GM21447 (cell line): ENCODE measurements around the gene PDZD7.
"Not testable (repeated sequence)": the region's sequence is repeated elsewhere in the genome, so short reads cannot be mapped to it uniquely, and the experiment has no call there.

Experiments
- ATAC-seq: cut with Tn5 transposase; IDR thresholded peaks from one replicate; pipeline ENCODE4 v1.9.1; 2021; ENCODE audit not compliant: unreplicated experiment

The PDZD7 gene

DNA sequence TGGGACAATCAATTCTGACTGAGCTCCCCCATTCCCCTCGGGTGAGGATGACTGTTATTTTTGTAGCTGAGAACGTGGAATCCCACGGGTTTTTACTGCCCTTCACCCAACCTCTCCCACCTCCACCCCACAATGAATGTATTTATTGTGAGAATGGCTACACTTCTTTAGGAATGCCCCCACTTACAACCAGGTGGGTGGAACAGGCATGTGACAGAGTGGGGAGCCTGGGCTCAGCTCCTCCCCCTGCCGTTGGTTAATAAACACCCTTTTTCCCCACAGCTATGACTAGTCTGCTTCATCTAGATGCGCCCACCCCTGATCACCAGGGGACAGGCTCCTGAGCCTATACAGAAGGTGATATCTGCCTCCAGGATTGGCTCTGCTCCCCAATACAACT, 45.6 kb downstream of the PDZD7 start:
- ATAC-seq, result no peak

- no peak for ATAC-seq
Observed at GRCh38 chr10:100984672-100985177, 46.2 kb downstream of the PDZD7 start.

- no peak for ATAC-seq
Observed at GRCh38 chr10:100983868-100984671, 46.9 kb downstream of the PDZD7 start.

GRCh38 chr10:100982916-100983830, 47.8 kb downstream of the PDZD7 start:
- no peak for ATAC-seq

GRCh38 chr10:100981178-100981772, 49.7 kb downstream of the PDZD7 start:
- ATAC-seq, result no peak

- ATAC-seq, result no peak
Observed at GRCh38 chr10:100980711-100981110, 50.2 kb downstream of the PDZD7 start.

DNA sequence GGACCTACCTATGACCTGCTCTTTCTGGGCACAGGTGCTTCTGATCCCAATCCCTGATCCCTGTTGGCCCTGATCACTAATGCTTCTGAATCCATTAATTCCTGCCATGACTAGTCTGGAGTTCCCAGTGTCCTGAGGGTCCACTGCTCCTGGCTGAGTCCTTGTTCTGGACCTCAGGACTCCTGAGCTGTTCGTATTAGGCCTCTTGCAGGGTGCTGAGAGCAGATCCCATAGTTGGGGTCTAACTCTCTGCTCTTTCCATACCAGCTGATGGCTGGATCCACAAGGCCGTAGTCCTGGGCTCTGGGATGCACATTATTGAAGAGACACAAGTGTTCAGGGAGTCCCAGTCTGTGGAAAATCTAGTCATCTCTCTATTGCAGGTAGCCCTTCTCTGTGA, 50.6 kb downstream of the PDZD7 start:
- no peak for ATAC-seq

DNA sequence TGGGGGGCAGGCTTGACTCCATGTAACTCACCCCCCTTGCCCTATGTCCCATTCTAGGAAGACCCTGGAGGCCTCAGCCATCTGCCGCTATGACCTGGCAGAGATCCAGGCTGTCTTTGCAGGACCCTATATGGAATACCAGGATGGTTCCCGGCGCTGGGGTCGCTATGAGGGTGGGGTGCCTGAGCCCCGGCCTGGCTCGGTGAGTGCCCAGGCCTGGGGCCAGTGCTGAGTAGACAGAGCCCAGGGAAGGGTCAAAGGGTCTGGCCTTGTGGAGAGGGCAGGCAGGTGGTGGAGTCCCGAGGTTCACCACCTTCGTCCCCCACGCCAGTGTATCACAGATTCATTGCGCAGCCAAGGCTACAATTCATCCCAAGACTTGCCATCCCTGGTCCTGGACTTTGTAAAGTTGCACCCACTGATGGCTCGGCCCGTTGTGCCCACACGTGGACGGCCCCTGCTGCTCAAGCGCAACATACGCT, 51.1 kb downstream of the PDZD7 start:
- no peak for ATAC-seq

DNA sequence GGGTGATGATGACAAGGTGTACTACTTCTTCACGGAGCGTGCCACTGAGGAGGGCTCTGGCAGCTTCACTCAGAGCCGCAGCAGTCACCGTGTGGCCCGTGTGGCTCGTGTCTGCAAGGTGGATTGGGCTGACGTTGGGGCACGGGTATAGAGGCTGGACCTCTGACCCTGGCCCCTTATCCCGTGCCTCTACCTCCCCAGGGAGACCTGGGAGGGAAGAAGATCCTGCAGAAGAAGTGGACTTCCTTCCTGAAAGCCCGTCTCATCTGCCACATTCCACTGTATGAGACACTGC, 52.1 kb downstream of the PDZD7 start:
- ATAC-seq, result no peak

DNA sequence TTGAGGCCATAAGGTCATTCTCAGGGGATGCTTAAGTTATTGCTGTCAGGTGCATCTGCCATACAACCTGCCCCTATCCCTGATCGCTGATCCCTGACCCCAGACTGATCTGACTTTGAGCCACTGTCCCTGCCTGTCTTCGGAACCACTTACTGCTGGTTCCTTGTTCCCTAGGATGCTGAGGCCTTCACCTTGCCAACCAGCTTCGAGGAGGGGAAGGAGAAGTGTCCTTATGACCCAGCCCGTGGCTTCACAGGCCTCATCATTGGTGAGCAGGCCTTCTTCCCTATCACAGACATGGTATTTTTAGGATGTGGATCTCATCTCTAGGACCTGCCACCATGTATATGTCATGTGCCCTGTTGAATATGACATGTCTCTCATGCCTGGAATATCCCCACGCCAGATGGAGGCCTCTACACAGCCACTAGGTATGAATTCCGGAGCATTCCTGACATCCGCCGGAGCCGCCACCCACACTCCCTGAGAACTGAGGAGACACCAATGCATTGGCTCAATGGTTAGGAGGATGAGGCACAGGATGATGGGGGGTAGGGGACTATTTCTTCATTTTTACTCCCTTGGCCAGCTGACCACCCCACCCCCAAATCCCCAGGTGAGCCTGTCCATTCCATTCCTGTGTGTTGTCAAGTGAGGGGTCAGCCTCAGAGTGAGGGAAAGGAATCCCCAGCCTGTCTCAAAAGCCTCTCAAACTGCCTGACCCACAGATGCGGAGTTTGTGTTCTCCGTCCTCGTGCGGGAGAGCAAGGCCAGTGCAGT, 52.6 kb downstream of the PDZD7 start:
- ATAC-seq, result no peak

- no peak for ATAC-seq
Observed at GRCh38 chr10:100977436-100977835, 53.5 kb downstream of the PDZD7 start.

GRCh38 chr10:100976906-100977305, 54.0 kb downstream of the PDZD7 start:
- ATAC-seq, result no peak

DNA sequence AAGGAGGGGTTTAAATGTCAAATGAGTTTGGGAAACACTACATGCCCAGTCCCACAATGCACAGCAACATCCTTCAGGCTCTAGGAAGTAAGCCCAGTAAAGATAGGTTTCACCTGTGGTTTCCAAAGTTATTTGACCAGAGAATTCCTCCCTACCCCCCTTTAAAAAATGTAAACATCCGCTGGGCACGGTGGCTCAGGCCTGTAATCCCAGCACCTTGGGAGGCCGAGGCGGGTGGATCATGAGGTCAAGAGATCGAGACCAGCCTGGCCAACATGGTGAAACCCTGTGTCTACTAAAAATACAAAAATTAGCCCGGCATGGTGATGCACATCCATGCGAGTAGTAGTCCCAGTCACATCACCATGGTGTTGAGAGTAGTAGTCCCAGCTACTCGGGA, 55.5 kb downstream of the PDZD7 start:
- ATAC-seq, result not testable (repeated sequence)

DNA sequence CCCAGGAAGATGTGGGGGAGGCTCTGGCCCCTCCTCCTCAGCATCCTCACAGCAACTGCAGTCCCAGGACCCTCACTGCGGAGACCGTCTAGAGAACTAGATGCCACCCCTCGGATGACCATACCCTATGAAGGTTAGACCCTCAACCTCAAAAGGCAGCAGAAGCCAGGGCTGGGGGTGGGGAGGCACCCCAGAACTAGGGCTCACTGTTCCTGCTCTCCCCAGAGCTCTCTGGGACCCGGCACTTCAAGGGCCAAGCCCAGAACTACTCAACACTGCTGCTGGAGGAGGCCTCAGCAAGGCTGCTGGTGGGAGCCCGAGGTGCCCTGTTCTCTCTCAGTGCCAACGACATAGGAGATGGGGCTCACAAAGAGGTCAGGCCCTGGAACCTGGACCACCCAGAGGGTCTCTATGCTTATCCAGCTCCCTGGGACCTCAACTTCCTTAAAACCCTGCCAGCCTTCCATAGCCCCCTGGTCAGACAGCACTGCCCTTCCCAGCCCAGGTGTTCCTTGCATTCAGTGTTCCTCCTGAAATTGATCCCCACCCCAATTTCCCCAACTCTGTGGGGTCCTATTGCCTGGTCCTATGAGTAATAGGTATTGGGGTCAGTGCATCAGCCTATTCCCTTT, 57.9 kb downstream of the PDZD7 start:
- ATAC-seq, result no peak

DNA sequence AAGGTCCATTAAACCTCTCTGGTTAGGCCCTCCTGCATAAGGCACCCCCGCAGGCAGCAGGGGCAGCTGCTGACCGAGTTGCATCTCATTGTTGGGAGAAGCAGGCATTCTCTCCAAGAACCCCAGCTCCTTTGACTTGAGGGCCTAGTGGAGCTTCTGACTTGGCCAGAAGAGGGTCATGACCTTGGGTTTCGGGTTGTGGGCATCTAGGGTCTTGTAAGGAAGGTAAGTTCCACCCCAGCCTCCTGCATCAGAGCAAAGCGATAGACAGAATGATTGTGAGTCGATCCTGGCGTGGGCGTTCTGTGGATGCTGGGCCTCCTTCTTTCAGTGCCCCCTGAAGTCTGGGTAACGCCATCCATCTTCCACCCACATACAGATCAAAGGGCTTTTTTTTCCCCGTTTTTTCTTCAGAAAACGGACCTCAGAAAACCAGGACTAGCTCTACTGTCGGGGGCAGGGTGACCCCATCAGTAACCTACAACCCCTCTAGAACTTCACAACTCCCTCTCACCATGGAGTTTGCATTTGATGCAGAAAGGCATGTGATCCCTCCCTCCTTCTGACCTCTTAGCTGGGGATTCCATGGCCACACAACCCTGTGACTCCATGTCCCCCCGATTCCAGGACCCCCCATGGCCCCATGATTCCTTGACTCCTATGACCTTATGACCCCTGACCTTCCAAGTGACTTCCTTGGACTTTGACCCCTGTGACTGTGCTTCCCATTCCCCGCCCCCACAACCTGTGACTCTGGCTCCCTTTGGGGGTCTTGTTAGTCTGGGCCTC, 58.6 kb downstream of the PDZD7 start:
- no peak for ATAC-seq

- ATAC-seq, result no peak
Observed at GRCh38 chr10:100970914-100971811, 59.8 kb downstream of the PDZD7 start.

GRCh38 chr10:100970076-100970913, 60.6 kb downstream of the PDZD7 start:
- ATAC-seq, result no peak
